NCI-H526 (cell line): ENCODE measurements around the gene ZNF710.

Experiments
- DNase-seq, 2 experiments: peaks; one replicate each; lab custom pipeline; 2025; lab: John Stamatoyannopoulos, UW

The ZNF710 gene

DNA sequence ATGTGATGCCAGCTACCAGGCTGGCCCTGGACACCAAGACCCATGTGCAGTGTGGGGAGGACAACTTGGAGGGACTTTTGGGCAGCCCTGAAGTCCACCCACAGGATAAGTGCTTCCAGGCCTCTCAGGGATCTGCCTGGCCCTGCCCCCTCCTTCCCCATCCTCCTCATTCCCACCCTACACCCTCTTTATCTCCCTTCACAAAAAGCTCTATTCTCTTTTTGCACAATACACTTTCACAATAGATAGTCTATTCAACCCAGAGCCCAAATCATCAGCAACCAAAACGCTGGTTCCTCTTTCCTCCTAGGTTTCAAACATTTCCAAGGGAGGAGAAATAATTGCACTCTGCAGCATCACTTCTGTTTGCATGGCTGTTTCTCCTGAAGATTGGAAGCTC, 7.8 kb upstream of the ZNF710 start:
- no peak for DNase-seq

DNA sequence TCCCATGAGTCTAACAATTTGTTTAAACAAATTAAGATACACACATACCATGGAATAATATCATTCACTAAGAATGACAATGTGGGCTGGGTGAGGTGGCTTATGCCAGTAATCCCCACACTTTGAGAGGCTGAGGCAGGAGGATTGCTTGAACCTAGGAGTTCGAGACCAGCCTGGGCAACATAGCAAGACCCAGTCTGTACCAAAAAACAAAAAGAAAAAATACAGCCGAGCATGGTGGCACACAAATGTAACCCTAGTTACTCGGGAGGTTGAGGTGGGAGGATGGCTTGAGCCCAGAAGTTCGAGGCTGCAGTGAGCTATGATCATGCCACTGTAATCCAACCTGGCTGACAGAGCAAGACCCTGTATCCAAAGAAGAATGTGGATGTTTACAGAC, 4.0 kb upstream of the ZNF710 start:
- peak; percentile 59 to 87 for DNase-seq

DNA sequence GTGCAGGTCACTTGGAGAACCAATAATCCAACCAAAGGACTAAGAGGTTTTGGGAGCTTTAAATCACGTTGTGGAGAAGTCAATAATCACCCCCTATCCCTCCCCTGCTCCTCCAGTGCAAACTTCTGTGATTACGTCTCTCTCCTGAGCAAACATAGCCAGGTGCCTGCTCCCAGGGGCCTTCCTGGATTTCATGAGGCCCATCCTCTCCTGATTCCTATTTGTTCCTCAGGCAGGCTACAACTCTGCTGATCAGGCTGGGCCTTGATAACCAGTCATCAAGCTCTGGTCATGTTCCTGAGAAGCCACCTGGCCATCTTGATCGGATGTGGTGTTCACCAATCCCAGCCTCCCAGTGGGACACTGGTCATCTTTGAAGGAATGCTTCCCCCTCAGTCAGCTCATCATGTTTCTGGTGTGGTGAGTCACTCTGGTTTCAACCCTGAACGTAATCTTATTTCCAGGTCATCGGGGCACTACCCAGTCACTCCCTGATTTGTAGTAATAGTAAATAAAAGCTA, 2.9 kb upstream of the ZNF710 start:
- peak in 1 of 2 experiments; percentile 47 for DNase-seq

DNA sequence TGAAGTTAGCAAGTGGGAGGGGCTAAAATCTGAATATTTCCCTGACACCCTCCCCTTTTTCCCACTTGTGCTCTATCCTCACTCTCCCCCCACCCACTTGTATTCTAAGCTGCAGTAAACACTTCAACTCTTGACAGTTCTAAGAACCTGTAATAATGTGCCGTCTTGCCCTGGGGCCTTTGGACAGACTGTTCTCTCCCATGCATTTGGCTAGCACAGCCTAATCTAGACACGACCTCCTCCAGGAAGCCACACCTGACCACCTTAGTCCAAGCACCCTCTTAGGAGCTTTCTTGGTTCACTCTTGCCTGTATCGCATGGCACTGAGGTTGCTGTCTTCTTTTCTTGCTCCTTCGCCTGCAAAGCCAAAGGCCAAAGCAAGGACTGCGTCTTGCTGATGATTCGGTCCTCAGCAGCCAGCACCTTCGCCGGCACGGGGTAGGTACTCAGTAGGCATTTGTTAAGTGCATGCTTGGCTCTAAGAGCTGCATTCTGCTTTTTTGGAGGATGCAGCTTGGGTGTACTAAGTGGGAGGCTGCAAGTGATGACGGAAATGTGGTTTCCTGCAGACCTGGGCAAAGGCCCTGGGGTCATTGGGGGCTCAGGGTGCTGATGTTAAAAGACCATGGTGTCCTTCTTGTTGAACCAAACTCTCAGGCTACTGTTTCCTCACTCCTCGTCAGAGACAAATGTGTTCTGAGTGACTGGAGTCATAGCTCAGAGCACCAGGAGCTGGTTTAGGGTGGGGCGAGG, 2.0 kb upstream of the ZNF710 start:
- DNase-seq, result no peak

DNA sequence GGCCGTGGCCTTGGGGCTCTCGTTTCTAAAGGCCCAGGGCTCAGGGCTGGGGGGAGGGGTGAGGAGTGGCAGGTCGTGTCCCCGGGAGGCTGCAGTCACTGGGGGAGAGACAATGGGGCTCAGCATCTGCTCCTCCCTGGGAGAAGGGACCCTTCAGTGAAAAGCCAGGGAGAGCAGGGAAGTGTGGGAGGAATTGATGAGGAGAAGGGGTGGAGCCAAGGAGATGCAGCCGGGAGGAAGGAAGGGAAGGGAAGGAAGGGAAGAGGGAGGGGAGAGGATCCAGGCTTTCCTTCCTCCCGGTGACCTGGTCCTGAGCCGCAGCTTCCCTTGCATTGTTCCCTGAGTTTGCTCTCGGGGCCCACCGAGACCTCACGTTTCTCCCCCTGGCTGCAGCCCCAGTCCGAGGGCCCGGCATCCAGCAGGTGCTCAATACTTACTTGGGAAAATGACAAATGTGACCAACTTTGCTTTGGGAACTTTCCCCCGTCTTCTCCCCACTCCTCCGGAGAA, 1.4 kb upstream of the ZNF710 start:
- no peak for DNase-seq

DNA sequence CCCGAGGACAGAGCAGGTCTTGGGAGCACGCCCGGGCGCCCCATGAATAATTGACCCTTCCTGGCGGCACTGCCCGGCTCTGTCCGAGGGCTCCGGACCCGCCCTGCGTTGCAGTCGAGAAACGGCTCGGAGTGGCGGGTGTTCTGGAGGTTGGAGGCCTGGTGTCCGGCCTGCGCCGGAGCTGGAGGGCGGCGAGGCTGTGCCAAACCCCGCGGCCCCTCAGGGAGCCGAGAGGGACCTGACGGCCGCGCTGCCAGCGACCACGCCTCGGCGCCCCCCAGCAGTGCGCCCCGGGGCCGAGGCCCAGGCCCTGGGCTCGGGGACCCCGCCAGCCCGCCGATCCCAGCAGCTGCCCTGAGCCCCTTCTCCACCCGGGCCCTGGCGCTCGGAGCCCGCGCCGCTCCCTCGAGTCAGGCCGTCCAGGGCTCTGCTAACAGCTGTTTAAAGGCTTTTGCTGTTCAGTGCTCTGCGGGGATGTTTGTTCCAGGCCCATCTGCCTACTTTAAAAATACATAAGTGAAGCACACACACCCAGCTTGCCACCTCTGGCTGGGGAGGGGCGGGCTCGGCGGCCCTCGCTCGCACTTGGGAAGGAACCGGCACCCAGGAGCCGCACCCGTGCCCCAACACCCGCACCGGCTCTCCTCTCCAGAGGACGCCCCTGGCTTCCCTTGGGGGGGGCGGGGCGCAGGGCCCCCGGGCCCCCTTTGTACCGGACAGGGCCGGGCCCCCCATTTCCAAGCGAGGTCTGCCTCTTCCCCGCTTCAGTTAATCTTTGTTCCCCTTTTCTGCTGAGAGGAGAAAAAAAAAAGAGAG, 730 bp upstream of the ZNF710 start:
- peak in 1 of 2 experiments; percentile 56 for DNase-seq

DNA sequence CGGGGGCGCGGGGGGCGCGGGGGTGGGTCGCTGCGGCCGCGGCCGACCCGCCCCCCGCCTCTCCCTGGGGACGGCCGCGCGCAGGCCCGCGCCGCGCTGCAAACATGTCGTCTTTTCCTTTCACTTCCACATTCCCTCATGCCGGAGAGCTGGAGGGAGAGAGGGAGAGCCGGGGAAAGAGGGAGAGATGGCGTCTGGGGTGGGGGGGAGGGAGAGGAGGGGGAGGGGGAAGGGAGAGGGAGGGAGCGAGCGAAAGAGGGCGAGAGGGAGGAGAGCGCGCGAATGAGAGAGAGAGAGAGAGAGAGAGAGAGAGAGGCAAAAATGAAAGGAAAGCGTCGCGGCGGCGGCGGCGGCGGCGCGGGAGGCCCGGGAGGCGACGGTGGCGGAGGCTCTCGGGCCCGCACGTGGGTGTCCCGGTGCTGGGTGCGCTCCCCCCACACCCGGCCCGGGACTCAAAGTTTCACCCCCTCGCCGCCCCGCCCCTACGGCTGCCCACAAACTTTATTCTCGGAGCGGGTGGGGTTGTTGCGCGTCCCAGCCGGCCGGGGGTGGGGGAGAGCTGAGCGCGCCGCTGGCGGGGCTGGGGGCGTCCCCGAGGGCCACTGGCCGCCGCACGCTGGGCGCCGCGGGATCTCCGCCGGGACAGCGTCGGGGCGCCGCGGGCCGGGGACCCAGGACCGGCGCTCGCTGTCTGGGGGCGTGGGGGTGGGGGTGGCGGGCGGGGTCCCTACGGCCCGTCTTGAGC, 731 bp downstream of the ZNF710 start:
- DNase-seq, result peak in 1 of 2 experiments; percentile 54

DNA sequence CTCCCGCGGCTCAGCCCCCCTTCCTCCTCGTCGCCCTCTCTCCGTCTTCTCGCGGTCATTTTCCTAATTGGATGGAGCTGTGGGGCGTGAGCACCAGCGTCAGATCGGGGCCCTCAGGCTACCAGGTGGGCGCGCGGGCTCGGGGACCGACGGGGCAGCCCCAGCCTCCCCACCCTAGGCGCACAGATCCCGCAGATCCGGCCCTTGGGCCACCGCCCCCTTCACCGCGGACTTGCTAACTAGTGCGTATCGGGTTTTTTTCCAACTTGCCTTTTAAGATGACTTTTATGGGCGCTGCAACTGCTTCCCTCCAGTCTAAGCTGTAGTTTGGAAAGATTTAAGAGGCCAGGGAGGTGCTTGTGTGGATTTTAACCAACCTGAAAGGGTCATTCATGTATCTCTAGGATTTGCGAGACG, 1.3 kb downstream of the ZNF710 start:
- peak in 1 of 2 experiments; percentile 56 for DNase-seq

DNA sequence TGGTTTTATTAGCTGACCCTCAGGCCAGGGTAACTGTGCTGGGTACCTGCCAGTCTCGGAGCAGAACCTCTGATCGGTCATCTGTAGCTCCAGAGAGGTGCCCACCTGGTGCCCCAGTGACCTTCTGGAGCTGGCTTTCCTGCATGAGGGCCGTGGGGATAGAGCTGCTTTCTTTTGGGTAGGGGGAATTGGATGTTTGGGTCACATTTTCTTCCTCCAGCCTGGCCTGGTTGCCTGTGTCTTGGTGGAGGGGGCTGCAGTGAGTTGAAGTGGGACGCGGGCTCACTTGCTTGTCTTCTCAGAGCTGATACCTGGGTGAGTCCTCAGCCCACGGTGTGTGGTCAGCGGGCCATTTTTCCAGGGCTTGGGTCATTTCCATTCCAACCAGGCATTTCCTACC, 2.6 kb downstream of the ZNF710 start:
- no peak for DNase-seq

DNA sequence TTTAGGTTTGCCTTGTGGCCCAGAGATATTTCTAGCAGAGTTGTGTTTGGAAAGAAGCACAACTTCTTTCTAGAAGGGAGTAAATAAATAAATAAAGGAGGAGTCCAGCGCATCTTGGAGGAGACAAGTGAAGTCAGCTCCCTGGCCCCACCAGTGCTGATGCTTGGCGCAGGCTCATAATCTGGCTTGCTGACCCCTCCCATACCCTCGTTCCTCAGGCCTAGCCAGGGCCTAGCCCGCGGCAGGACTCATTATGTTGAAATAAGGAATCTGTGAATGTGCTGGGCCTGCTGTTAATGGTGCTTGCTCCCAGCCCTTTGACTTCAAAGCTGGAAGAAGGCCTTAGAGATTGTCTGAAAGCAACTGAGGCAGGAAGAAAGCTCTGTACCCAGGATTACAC, 3.1 kb downstream of the ZNF710 start:
- no peak for DNase-seq

DNA sequence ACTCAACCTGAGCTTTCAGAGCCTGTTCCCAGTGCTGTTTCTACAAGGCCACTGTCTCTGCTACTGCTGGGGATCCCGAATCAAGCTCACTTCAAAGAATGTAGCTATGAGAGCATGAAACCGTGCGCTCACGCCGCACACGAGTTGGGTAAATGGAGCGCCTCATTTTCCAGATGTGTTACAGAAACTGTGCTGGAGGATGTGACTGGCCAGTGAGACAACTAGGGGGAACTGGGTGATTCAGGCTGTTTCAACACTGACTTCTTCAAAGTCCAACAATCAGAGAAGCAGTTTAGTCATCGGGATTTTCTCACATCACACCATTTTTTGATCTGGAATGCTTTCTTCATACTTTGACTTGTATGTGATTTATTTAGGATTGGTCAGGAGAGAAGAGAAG, 3.5 kb downstream of the ZNF710 start:
- DNase-seq, result no peak

DNA sequence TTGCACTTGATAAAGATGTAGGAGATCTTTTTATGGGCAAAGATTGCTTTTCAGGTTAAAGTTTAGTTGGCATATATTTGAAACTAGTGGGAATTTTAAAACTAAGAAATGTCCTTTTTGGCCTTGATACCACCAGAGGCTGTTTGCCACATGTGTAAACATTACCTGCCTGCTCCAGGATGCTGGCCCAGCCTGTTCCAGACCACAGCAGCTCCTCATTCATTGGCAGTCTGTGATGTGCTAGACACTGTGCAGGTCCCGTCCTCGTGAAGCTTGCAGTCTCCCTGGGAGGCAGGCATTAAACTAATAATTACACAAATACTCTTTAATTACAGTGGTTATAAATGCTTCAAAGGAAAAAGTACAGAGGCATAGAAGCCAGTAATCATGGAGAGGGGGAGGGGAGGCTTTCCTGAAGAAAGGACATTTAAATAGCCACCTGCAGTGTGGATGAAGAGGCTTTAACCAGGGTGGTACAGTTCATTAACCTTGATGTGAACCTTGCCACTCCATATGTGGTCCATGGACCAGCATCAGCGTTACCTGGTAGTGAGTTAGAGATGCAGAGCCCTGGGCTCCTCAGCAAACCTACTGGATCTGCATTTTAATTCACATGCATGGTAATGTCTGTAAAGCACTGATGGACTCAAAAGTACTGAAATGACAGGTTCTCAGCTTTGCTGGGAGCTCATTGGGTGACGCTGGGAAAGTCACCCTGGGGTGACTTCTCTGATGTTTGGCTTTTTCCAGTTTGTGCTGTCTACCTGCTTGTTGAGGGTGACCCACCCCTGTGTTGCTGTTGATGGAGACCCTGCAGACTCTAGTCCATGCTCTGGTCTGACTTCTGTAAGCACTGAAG, 5.3 kb downstream of the ZNF710 start:
- peak in 1 of 2 experiments; percentile 47 for DNase-seq

DNA sequence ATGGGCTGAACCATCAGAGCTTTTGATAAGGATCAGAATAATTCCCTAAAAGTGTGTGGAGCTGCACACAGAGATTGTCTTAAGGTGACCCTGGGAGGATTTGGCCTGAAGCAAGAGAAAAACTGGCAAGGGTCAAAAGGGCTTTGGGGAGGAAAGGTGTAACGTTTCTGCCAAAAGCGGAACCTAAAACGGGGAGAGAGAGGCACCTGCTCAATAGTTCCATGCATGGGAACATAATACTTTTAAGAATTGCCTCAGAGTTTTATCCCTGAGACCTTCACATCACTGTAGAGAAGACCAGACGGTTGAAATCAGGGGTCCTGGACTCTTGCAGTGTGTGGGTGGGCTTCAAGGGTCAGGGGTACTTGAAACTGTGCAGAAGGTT, 5.9 kb downstream of the ZNF710 start:
- DNase-seq, result no peak

DNA sequence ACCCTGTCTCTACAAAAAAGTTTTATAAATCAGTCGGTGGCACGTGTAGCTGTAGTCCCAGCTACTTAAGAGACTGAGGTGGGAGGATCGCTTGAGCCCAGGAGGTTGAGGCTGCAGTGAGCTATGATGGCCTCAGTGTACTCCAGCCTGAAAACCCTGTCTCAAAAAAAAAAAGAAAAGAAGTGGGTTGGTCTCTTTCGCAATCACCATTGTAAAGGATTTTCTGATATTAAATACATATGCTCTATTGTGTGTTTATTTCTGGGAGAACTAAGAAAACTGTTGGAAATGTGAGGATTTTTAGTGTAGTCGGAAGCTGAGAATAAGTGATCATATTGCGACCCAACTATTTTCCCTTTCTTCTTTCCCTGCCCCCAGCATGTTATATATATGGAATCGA, 7.5 kb downstream of the ZNF710 start:
- DNase-seq, result no peak

DNA sequence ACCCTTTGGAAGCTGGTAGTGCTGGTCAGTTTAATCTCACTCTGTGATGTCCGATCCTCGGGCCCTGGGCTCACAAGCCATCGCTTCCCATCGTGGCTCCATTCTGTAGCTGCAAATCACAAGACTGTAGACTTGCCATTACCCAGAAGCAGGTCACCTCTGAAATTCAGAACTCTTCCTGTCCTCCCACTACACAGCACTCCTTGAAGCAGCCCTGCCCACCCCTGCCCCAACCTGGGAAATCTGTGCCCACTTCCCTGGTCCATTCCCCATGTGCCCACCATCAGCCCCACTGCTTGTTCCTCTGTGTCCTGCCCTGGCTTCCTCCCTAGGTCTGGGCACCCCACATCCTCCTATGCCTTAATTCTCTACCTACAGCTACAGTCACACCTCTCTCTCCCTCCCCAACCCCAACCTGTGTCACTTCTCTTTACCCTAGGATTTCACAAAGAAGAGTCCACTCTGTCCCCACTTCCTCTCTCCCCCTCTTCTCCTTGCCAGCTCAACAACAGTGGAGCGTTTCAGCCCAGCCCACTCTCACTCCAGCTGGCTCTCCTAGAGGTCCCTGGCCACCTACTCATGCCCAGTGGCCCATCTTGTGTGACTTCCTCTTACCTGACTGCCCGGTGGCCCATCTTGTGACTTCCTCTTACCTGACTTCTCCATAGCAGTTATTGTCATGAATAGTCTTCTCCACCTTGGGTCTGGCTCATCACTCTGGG, 8.3 kb downstream of the ZNF710 start:
- no peak for DNase-seq

DNA sequence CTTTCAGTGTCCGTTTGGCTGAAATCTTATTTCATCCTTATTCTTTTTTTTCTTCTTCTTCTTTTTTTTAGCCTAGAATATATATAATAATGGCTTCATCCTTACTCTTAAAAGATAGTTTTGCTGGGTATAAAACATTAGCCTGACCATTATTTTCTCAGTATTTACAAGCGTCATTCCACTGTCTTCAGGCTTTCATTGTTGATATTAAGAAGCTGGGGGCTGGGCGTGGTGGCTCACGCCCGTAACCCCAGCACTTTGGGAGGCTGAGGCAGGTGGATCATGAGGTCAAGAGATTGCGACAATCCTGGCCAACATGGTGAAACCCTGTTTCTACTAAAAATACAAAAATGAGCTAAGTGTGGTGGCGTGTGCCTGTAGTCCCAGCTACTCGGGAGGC, 10.6 kb downstream of the ZNF710 start:
- no peak for DNase-seq

DNA sequence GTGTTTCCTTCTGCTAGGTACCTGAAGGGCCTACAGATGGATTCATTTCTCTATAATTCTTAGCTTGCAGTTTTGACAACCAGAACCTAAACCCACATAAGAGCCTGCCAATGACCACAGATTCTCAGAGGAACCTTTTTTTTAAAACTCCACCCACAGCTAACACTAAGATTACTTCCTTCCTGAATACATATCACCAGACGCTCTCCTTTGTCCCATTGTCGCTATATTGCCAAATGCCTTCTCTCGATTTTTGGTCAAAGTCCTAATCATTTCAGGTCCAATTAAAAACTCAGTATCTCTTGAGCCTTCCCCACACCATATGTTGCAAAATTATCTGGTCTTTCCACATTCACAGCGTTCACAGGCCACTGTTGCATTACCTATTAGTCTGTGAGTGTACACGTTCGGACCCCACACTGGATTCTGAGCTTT, 12.4 kb downstream of the ZNF710 start:
- no peak for DNase-seq

DNA sequence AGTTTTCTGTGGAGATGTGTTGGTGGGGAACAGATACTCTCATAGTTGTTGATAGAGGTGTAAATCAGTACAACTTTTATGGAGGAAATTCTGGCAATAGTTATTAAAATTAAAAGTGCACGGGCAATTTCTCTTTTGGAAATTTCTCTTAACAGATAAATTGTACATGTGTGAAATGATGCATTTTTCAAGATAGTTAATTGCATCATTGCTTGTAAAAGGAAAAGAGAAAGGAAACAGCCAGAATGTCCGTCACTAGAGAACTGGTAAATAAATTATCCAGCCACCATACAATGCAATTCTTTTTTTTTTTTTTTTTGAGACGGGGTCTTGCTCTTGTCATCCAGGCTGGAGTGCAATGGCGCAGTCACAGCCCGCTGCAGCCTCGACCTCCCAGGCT, 14.2 kb downstream of the ZNF710 start:
- no peak for DNase-seq

DNA sequence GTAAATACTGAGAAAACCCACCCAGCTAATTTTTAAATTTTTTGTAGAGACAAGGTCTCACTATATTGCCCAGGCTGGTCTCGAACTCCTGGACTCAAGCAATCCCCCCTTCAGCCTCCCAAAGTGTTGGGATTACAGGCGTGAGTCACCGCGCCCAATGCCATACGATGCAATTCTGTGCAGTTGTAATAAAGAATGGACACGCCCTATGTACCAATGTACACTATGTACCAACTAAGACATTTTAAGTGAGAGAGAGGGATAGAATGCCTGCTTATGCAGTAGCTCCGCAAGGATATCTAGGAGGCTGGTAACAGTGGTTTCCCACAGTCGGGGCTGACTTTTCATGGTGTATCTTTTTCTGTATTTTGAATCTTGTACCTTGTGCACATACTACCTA, 14.6 kb downstream of the ZNF710 start:
- DNase-seq, result no peak

DNA sequence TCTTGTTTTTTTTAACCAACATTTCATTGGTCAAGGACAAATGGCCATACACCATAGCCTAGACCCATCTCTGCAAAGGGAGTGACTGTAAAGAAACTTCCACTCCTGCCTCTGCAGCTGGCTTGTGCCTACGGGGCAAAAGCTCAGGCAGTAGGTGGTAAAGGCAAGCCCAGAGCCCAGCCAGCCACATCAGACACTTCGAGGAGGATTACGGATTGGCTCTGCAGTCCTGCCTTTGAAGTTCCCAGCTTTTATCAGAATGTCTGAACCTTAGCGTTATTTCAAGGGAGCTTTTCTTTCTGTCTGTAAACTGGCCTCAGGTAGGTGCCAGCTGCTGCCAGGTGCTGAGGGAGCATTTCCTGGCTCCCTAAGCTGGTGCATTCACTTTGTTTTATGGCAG, 15.6 kb downstream of the ZNF710 start:
- no peak for DNase-seq
